Lung (tissue), 12 donors: ENCODE measurements around the gene C1orf167. TPM values are rescaled to one million over a fixed set of nuclear protein-coding genes. Genes with fewer than 3 reads are reported as not detected.

Experiments used
- ATAC-seq: fragments of 200-7000 bp; cut with Tn5 transposase; one replicate; pipeline ENCODE4 v1.9.1; 2020; ENCODE audit warnings: moderate number of reproducible peaks; ENCODE audit not compliant: insufficient read depth, low FRiP score
- DNase-seq, 3 donors: peaks; one replicate each; pipeline ENCODE4 v3.0.0-alpha.2; 2013 to 2017
- H3K27ac ChIP-seq, 2 donors: one replicate each; pipeline ENCODE4 v1.5.1; 2013; ENCODE audit warnings: mild to moderate bottlenecking in 2 of 2, moderate library complexity in 2 of 2, control low read depth in 1 of 2, inconsistent platforms in 1 of 2, low read depth in 1 of 2, low read length in 1 of 2
- H3K27me3 ChIP-seq, 3 donors: one replicate each; pipeline ENCODE4 v1.5.1; 2013; ENCODE audit warnings: low read length in 2 of 3; ENCODE audit not compliant: control insufficient read depth in 3 of 3, insufficient read depth in 3 of 3
- H3K36me3 ChIP-seq, 4 donors: one replicate each; pipeline ENCODE4 v1.5.1; 2013; ENCODE audit warnings: low read length in 4 of 4, mild to moderate bottlenecking in 1 of 4, moderate library complexity in 1 of 4; ENCODE audit not compliant: control insufficient read depth in 4 of 4, insufficient read depth in 4 of 4
- H3K4me1 ChIP-seq, 5 donors: one replicate each; pipeline ENCODE4 v1.5.1; 2013; ENCODE audit warnings: low read length in 5 of 5, mild to moderate bottlenecking in 2 of 5, moderate library complexity in 1 of 5; ENCODE audit not compliant: control insufficient read depth in 5 of 5, insufficient read depth in 5 of 5
- H3K4me3 ChIP-seq: one replicate; pipeline ENCODE4 v1.5.1; 2013; ENCODE audit warnings: mild to moderate bottlenecking, control low read depth, moderate library complexity
- H3K9ac ChIP-seq, 2 donors: one replicate each; pipeline ENCODE4 v1.5.1; 2013; ENCODE audit warnings: low read length in 2 of 2, control low read depth in 1 of 2; ENCODE audit not compliant: insufficient read depth in 1 of 2
- H3K9me3 ChIP-seq, 4 donors: one replicate each; pipeline ENCODE4 v1.5.1; 2013; ENCODE audit warnings: low read length in 3 of 4, mild to moderate bottlenecking in 1 of 4, moderate library complexity in 1 of 4; ENCODE audit not compliant: control insufficient read depth in 4 of 4, insufficient read depth in 3 of 4
- CTCF ChIP-seq: IDR thresholded peaks from 2 replicates; pipeline ENCODE4 v1.5.1; 2012; ENCODE audit warnings: mild to moderate bottlenecking; ENCODE audit errors: control extremely low read depth, extremely low read depth
- WGBS, 2 donors: extraction: QIAGEN DNeasy Blood & Tissue Kit; methylation state at CpG; one replicate each; pipeline ENCODE4 v1.1.7; 2013; 5-methylcytosine and 5-hydroxymethylcytosine counted together
- polyA plus RNA-seq, 2 donors: library from polyadenylated mRNA; stranded (reverse); fragments of 200-250 nt; gene quantifications; one replicate each; pipeline ENCODE4 v1.2.1, GENCODE V29; 2013
- total RNA-seq, 2 donors: library from RNA; depleted of rRNA in 1 of 2; stranded (reverse); fragments of >200 nt in 1 of 2; gene quantifications; one replicate each; pipeline ENCODE4 v1.2.1, GENCODE V29; 2014 to 2021
- donor health status: control.
- donor health status: control.
- donor health status: Bipolar disorder and iron deficiency.
- donor health status: healthy.
- donor health status: DM: yes; HTN: yes; CAD: no.

The C1orf167 gene
- total and polyA plus RNA-seq, 4 donors, result 0.91 to 11.3 (median 9.1) TPM

DNA sequence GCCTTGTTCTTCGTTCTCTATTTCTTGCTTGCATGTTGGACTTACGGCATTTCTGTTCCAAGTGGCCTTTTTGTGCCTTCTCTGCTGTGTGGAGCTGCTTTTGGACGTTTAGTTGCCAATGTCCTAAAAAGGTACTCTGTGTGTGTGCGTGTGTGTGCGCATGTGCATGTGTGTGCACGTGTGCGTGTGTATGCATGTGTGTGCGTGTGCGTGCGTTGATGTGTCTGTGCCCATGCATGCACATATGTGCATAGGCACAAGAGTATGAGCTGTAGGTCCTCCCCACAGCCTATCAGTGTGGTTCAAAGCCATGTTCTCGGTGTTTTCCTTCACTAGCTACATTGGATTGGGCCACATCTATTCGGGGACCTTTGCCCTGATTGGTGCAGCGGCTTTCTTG is 71.9 kb downstream of the C1orf167 start:
- Histone ChIP-seq H3K4me1 (no peaks in the 10 kb centered on the region), H3K4me3 (no peak overlapping the region), H3K27ac (no peak overlapping the region), H3K9ac (no peak overlapping the region), H3K36me3 (peaks cover 27 to 76% (median 42%) of the 10 kb centered on the region in 4 donors), H3K27me3 (no peaks in the 10 kb centered on the region), H3K9me3 (no peaks in the 10 kb centered on the region)
- 97% methylated on average over 13 of the region's 13 CpGs for WGBS, 2 donors
- no peak for DNase-seq
- no peak for ATAC-seq
- no peak for TF ChIP-seq CTCF

GRCh38 chr1:11835441-11836225 is 73.6 kb downstream of the C1orf167 start:
- Histone ChIP-seq H3K4me3 (no peak overlapping the region), H3K36me3 (peaks cover 28 to 78% (median 47%) of the 10 kb centered on the region in 4 donors), H3K4me1 (no peaks in the 10 kb centered on the region), H3K27ac (no peak overlapping the region), H3K9ac (no peak overlapping the region), H3K27me3 (no peaks in the 10 kb centered on the region), H3K9me3 (no peaks in the 10 kb centered on the region)
- DNase-seq, result no peak
- no peak for ATAC-seq
- no peak for TF ChIP-seq CTCF
- WGBS, 2 donors, result 93 to 97% methylated on average over 28 of the region's 28 CpGs

GRCh38 chr1:11836955-11837766 is 75.2 kb downstream of the C1orf167 start:
- ATAC-seq, result no peak
- TF ChIP-seq CTCF, result no peak
- no peak for DNase-seq

More at GRCh38 chr1:11836955-11837766, 75.2 kb downstream of the C1orf167 start:
- H3K27me3 ChIP-seq, result no peaks in the 10 kb centered on the region
- 92 to 94% methylated on average over 36 of the region's 36 CpGs for WGBS, 2 donors
- H3K9me3 ChIP-seq, result no peaks in the 10 kb centered on the region
- H3K4me1 ChIP-seq, result peaks cover 0 to 7% (median 0%) of the 10 kb centered on the region in 5 donors
- H3K27ac ChIP-seq, result no peak overlapping the region
- no peak overlapping the region for H3K9ac ChIP-seq
- peaks cover 36 to 87% (median 41%) of the 10 kb centered on the region in 4 donors for H3K36me3 ChIP-seq
- no peak overlapping the region for H3K4me3 ChIP-seq
